Endothelial cell of umbilical vein (primary cell): ENCODE results near the gene GCDH. TPM values are rescaled to one million over a fixed set of nuclear protein-coding genes. Genes with fewer than 3 reads are reported as not detected.
A peak's percentile ranks its signal among the peaks of the same experiment; 100 is the strongest.

Experiments
- BruUV-seq: library from RNA; stranded (reverse); fragments of 400-500 nt; replicated peaks from 2 replicates; lab custom pipeline; 2021; lab: Mats Ljungman, UMichigan
- CTCF ChIA-PET: fragments of 300-600, 350-600 bp; sonication (Branson Sonifier 250); formaldehyde crosslinking; loops from one replicate; lab custom pipeline; 2021; ENCODE audit warnings: antibody characterized with exemption, inconsistent platforms; lab: Charles Lee
- POLR2A ChIA-PET: fragments of 300-600, 350-600 bp; sonication (Branson Sonifier 250); formaldehyde crosslinking; loops from one replicate; lab custom pipeline; 2021; ENCODE audit warnings: antibody characterized with exemption, inconsistent platforms; lab: Charles Lee
- DNase-seq: peaks from one replicate; pipeline ENCODE4 v3.0.0-alpha.2; 2011; ENCODE audit warnings: low read depth, low spot score
- FAIRE-seq: peaks from 2 replicates; lab custom pipeline; 2011; peaks lifted over from hg19 to GRCh38; lab: Jason Lieb, UNC
- H2AFZ ChIP-seq: 2 replicates; pipeline ENCODE4 v1.6.0; 2012; ENCODE audit warnings: low read depth, low read length, control low read depth, inconsistent platforms
- H3K27ac ChIP-seq: 2 replicates; pipeline ENCODE4 v1.5.1; 2011; ENCODE audit warnings: low read depth, mild to moderate bottlenecking, control low read depth, low read length, moderate library complexity; ENCODE audit not compliant: insufficient read depth
- H3K27me3 ChIP-seq, 2 experiments: 2 replicates each; pipeline versions ENCODE4 v1.6.0 to v1.6.1; 2011; ENCODE audit warnings: low read length in 2 of 2, mixed read lengths in 1 of 2; ENCODE audit not compliant: control insufficient read depth in 2 of 2, insufficient read depth in 2 of 2
- H3K36me3 ChIP-seq, 2 experiments: 2 replicates in 1 of 2; 3 replicates in 1 of 2; pipeline ENCODE4 v1.5.1; 2011; ENCODE audit warnings: low read length in 2 of 2, mild to moderate bottlenecking in 1 of 2, moderate library complexity in 1 of 2; ENCODE audit not compliant: control insufficient read depth in 2 of 2, insufficient read depth in 2 of 2; ENCODE audit errors: extremely low read depth in 1 of 2
- H3K4me1 ChIP-seq: 3 replicates; pipeline ENCODE4 v1.5.1; 2011; ENCODE audit warnings: mild to moderate bottlenecking, low read length; ENCODE audit not compliant: control insufficient read depth, insufficient read depth; ENCODE audit errors: extremely low read depth
- H3K4me2 ChIP-seq: 2 replicates; pipeline ENCODE4 v1.6.1; 2011; ENCODE audit warnings: low read length, control low read depth, mixed read lengths; ENCODE audit not compliant: insufficient read depth
- H3K4me3 ChIP-seq, 3 experiments: fragments of 200-600 bp in 1 of 3; sonication (generic), shearing (Covaris generic) in 1 of 3; replicated peaks in 1 of 3; 2 replicates each; pipeline ENCODE4 v1.5.1; 2011 to 2016; ENCODE audit warnings: control low read depth in 3 of 3, low read length in 3 of 3, mild to moderate bottlenecking in 2 of 3, inconsistent platforms in 1 of 3, low read depth in 1 of 3, moderate library complexity in 1 of 3; ENCODE audit not compliant: insufficient read depth in 1 of 3
- H3K79me2 ChIP-seq: 2 replicates; pipeline ENCODE4 v1.6.0; 2012; ENCODE audit warnings: low read length, inconsistent platforms; ENCODE audit not compliant: control insufficient read depth, insufficient read depth
- H3K9ac ChIP-seq: replicated peaks from 2 replicates; pipeline ENCODE3; 2011; ENCODE audit warnings: low read length, control low read depth; ENCODE audit not compliant: insufficient read depth; ENCODE audit errors: extremely low read depth
- H3K9me1 ChIP-seq: replicated peaks from 3 replicates; pipeline ENCODE4 v1.6.0; 2011; ENCODE audit warnings: mild to moderate bottlenecking, low read length; ENCODE audit not compliant: control insufficient read depth, insufficient read depth; ENCODE audit errors: extremely low read depth
- H3K9me3 ChIP-seq: replicated peaks from 2 replicates; pipeline ENCODE4 v1.5.1; 2012; ENCODE audit warnings: low read length, inconsistent platforms; ENCODE audit not compliant: control insufficient read depth, insufficient read depth
- H4K20me1 ChIP-seq: replicated peaks from 2 replicates; pipeline ENCODE3; 2011; ENCODE audit warnings: mild to moderate bottlenecking, low read length; ENCODE audit not compliant: control insufficient read depth, insufficient read depth; ENCODE audit errors: extremely low read depth
- EZH2 ChIP-seq: IDR thresholded peaks from 2 replicates; pipeline ENCODE4 v1.6.1; 2012; ENCODE audit warnings: borderline replicate concordance, low read depth, mild to moderate bottlenecking, moderate library complexity, low read length, inconsistent platforms; ENCODE audit not compliant: severe bottlenecking
- FOS ChIP-seq: IDR thresholded peaks from 2 replicates; pipeline ENCODE4 v1.6.1; 2011; ENCODE audit warnings: mild to moderate bottlenecking, low read length, moderate library complexity, borderline replicate concordance; ENCODE audit not compliant: insufficient read depth
- JUN ChIP-seq: IDR thresholded peaks from 2 replicates; pipeline ENCODE4 v1.6.1; 2011; ENCODE audit warnings: borderline replicate concordance, low read depth; ENCODE audit not compliant: insufficient read length, insufficient read depth
- MYC ChIP-seq: IDR thresholded peaks from one replicate; pipeline ENCODE4 v1.6.1; 2011; ENCODE audit warnings: mild to moderate bottlenecking, low read depth, low read length
- POLR2A ChIP-seq: IDR thresholded peaks from 2 replicates; pipeline ENCODE4 v1.6.1; 2012; ENCODE audit warnings: low read depth, mild to moderate bottlenecking, control low read depth, low read length
- POLR2AphosphoS5 ChIP-seq: IDR thresholded peaks from 2 replicates; pipeline ENCODE4 v1.6.1; 2012; ENCODE audit warnings: low read depth, mild to moderate bottlenecking, control low read depth, low read length, moderate library complexity; ENCODE audit not compliant: insufficient read depth
- dilution Hi-C: fragments of 300-500 bp; cut with MboI; formaldehyde crosslinking; loops from one replicate; pipeline ENCODE4 v1.15.0; 2019; ENCODE audit warnings: low sequenced_read_pairs; ENCODE audit not compliant: extremely low pct_ligation_motif_present
- intact Hi-C: fragments of 100-400 bp; cut with micrococcal nuclease; formaldehyde crosslinking; loops from one replicate; pipeline ENCODE4 v1.10.0; 2022
- polyA plus RNA-seq, 4 experiments: library from polyadenylated mRNA; depleted of rRNA in 3 of 4; stranded (reverse) in 3 of 4; unstranded in 1 of 4; fragments of >200 nt; gene quantifications; 2 replicates each; pipeline versions ENCODE4 v1.2.1 to v1.2.3, GENCODE V29; 2011 to 2012; ENCODE audit warnings: missing spikeins in 1 of 4
- total RNA-seq: library from RNA; stranded (reverse); gene quantifications from 2 replicates; pipeline ENCODE4 v1.2.3, GENCODE V29; 2021
- TF ChIP-seq, protein P1 (sequence below), 2 donors: IDR thresholded peaks; 1 replicate in 1 of 2; 2 replicates in 1 of 2; pipeline ENCODE4 v1.5.1; 2011; ENCODE audit warnings: low read length in 2 of 2, mild to moderate bottlenecking in 2 of 2, moderate library complexity in 2 of 2, control low read depth in 1 of 2, inconsistent platforms in 1 of 2, low read depth in 1 of 2; ENCODE audit not compliant: insufficient read depth in 1 of 2; ENCODE audit errors: extremely low read depth in 1 of 2
- TF ChIP-seq, protein P2 (sequence below): IDR thresholded peaks from 2 replicates; pipeline ENCODE4 v1.6.1; 2011; ENCODE audit not compliant: insufficient read depth, insufficient read length

The GCDH gene
- total and polyA plus RNA-seq, 2 donors (not counting 3 experiments of a cell fraction or from before 2014, with no cell fraction given) = 27.3 to 35.8 TPM

DNA sequence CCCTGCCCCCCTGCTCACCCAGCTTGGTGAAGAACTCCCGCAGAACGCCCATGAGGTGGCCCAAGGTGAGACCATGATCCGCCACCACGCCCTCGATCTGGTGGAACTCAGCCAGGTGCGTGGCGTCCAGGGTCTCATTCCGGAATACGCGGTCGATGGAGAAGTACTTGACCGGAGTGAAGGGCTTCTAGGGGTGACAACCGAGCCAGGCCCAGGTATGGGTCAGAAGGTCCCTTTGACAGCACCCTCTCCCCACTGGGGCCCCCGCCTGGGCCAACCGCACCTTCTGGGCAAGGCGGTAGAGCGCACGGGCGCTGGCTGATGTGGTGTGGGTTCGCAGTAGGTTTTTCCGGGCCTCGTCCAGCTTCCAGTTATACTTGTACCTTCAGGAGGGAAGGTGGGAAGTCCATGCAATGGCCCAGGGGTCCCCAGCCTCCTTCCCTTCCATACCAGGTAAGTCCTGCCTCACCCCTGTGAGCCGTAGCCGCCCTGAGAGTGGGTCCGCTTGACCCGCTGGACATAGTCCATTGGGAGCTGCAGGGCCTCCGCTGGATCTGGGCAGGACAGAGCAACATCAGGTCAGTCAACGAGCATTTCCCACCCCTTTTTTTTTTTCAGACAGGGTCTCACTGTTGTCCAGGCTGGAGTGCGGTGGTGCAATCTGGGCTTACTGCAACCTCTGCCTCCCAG, 33.8 kb downstream of the GCDH start:
- Histone ChIP-seq H3K4me1 (no peaks in the 10 kb centered on the region), H2AFZ (no peak overlapping the region), H3K9me3 (no peaks in the 10 kb centered on the region), H4K20me1 (no peaks in the 10 kb centered on the region), H3K27ac (no peak overlapping the region), H3K27me3 (no peaks in the 10 kb centered on the region), H3K9ac (no peak overlapping the region), H3K4me3 (no peak overlapping the region), H3K79me2 (no peaks in the 10 kb centered on the region), H3K4me2 (no peak overlapping the region), H3K9me1 (no peaks in the 10 kb centered on the region), H3K36me3 (peaks cover 18 to 43% of the 10 kb centered on the region in 2 experiments)
- no peak for DNase-seq
- intact Hi-C loops = no loop called here
- BruUV-seq = TSS peak; percentile 3
- ChIA-PET POLR2A (no interaction called here), CTCF (no interaction called here)
- dilution Hi-C loops = no loop called here
- TF ChIP-seq EZH2 (no peak), JUN (no peak), POLR2A (no peak), POLR2AphosphoS5 (no peak), MYC (no peak), FOS (no peak)
- TF ChIP-seq, protein P1, sequence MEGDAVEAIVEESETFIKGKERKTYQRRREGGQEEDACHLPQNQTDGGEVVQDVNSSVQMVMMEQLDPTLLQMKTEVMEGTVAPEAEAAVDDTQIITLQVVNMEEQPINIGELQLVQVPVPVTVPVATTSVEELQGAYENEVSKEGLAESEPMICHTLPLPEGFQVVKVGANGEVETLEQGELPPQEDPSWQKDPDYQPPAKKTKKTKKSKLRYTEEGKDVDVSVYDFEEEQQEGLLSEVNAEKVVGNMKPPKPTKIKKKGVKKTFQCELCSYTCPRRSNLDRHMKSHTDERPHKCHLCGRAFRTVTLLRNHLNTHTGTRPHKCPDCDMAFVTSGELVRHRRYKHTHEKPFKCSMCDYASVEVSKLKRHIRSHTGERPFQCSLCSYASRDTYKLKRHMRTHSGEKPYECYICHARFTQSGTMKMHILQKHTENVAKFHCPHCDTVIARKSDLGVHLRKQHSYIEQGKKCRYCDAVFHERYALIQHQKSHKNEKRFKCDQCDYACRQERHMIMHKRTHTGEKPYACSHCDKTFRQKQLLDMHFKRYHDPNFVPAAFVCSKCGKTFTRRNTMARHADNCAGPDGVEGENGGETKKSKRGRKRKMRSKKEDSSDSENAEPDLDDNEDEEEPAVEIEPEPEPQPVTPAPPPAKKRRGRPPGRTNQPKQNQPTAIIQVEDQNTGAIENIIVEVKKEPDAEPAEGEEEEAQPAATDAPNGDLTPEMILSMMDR (IDR thresholded peaks at IDR 0.05; ENCODE audit: extremely low read depth in 1 of 2, insufficient read depth in 1 of 2, low read depth in 1 of 2, low read length in 2 of 2) = no peak
- TF ChIP-seq, protein P2, sequence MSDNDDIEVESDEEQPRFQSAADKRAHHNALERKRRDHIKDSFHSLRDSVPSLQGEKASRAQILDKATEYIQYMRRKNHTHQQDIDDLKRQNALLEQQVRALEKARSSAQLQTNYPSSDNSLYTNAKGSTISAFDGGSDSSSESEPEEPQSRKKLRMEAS = no peak
- no peak for FAIRE-seq
